Small intestine (tissue), 7 donors: ENCODE measurements around the gene CYP3A5. TPM values are rescaled to one million over a fixed set of nuclear protein-coding genes. Genes with fewer than 3 reads are reported as not detected.

ENCODE experiments used
- DNase-seq, 2 donors: peaks; one replicate each; pipeline versions ENCODE4 v3.0.0 to v3.0.0-alpha.2; 2013
- FAIRE-seq: peaks from 2 replicates; lab custom pipeline; 2012; peaks lifted over from hg19 to GRCh38; lab: Jason Lieb, UNC
- H3K27ac ChIP-seq, 3 donors: one replicate each; pipeline ENCODE4 v1.5.1; 2013; ENCODE audit warnings: low read length in 2 of 3, mild to moderate bottlenecking in 2 of 3, control low read depth in 1 of 3, inconsistent platforms in 1 of 3, low read depth in 1 of 3, moderate library complexity in 1 of 3
- H3K27me3 ChIP-seq, 3 donors: one replicate each; pipeline ENCODE4 v1.6.1; 2013; ENCODE audit warnings: low read length in 3 of 3, inconsistent platforms in 1 of 3; ENCODE audit not compliant: control insufficient read depth in 3 of 3, insufficient read depth in 3 of 3
- H3K36me3 ChIP-seq, 3 donors: one replicate each; pipeline ENCODE4 v1.6.1; 2013; ENCODE audit warnings: low read length in 3 of 3, inconsistent platforms in 1 of 3, low read depth in 1 of 3, mild to moderate bottlenecking in 1 of 3, moderate library complexity in 1 of 3; ENCODE audit not compliant: control insufficient read depth in 3 of 3, insufficient read depth in 2 of 3
- H3K4me1 ChIP-seq, 3 donors: one replicate each; pipeline ENCODE4 v1.6.1; 2013; ENCODE audit warnings: low read length in 2 of 3, inconsistent platforms in 1 of 3, low read depth in 1 of 3, mild to moderate bottlenecking in 1 of 3, moderate library complexity in 1 of 3; ENCODE audit not compliant: control insufficient read depth in 3 of 3, insufficient read depth in 2 of 3
- H3K4me3 ChIP-seq, 3 donors: one replicate each; pipeline ENCODE4 v1.5.1; 2013; ENCODE audit warnings: low read length in 3 of 3, control low read depth in 1 of 3, inconsistent platforms in 1 of 3, low read depth in 1 of 3, mild to moderate bottlenecking in 1 of 3, moderate library complexity in 1 of 3
- H3K9me3 ChIP-seq, 2 donors: one replicate each; pipeline ENCODE4 v1.6.1; 2013; ENCODE audit warnings: low read depth in 1 of 2, low read length in 1 of 2; ENCODE audit not compliant: control insufficient read depth in 2 of 2, insufficient read depth in 1 of 2
- WGBS, 3 donors: extraction: QIAGEN DNeasy Blood & Tissue Kit; methylation state at CpG; one replicate each; pipeline ENCODE4 v1.1.7; 2013; 5-methylcytosine and 5-hydroxymethylcytosine counted together
- polyA plus RNA-seq, 4 donors: library from polyadenylated mRNA; stranded (reverse) in 3 of 4; unstranded in 1 of 4; fragments of 200-250 nt in 3 of 4; fragments of 120-200 nt in 1 of 4; gene quantifications; one replicate each; pipeline versions ENCODE4 v1.2.1 to v1.2.3, GENCODE V29; 2013
- donor health status: healthy with polysubstance abuse.
- donor health status: control.
- donor health status: control.
- donor health status: Bipolar disorder and iron deficiency.
- donor health status: healthy.

The CYP3A5 gene
- polyA plus RNA-seq, 4 donors, result 63.7 to 1,093 (median 419) TPM

DNA sequence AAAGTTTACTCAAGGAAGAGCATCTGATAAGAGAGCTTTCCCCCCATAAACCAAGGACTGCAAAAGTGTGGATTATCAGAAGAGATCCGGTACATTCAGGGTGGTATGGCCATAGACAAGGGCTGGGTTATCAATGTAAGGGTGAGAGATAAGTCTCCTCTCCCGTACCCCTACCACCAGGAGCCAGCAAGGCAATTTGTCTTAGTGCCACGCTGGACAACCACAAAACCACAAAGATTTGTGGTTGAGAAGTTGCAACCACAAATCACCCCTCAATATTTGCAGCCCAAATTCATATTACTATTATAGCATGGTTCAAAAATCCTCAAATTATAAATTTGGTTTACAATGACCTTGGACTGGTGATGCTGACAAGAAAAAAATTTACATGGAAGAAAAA lies 65.3 kb downstream of the CYP3A5 start:
- H3K36me3 ChIP-seq, result peaks cover under 1 to 4% (median 3%) of the 10 kb centered on the region in 3 donors
- no peaks in the 10 kb centered on the region for H3K27me3 ChIP-seq
- H3K27ac ChIP-seq, result no peak overlapping the region
- DNase-seq (no peak), FAIRE-seq (no peak)
- H3K4me1 ChIP-seq, result peaks cover 0 to 8% (median 4%) of the 10 kb centered on the region in 3 donors
- WGBS, 3 donors, result 69 to 72% (median 69%) methylated on average over 3 of the region's 3 CpGs
- H3K4me3 ChIP-seq, result no peak overlapping the region
- H3K9me3 ChIP-seq, result no peaks in the 10 kb centered on the region

GRCh38 chr7:99607548-99607947 lies 72.2 kb downstream of the CYP3A5 start:
- H3K9me3 ChIP-seq, result no peaks in the 10 kb centered on the region
- no peaks in the 10 kb centered on the region for H3K36me3 ChIP-seq
- H3K4me3 ChIP-seq, result no peak overlapping the region
- no peaks in the 10 kb centered on the region for H3K4me1 ChIP-seq
- DNase-seq (no peak), FAIRE-seq (no peak)
- no peak overlapping the region for H3K27ac ChIP-seq
- 80 to 90% (median 87%) methylated on average over 9 of the region's 9 CpGs for WGBS, 3 donors
- H3K27me3 ChIP-seq, result no peaks in the 10 kb centered on the region

DNA sequence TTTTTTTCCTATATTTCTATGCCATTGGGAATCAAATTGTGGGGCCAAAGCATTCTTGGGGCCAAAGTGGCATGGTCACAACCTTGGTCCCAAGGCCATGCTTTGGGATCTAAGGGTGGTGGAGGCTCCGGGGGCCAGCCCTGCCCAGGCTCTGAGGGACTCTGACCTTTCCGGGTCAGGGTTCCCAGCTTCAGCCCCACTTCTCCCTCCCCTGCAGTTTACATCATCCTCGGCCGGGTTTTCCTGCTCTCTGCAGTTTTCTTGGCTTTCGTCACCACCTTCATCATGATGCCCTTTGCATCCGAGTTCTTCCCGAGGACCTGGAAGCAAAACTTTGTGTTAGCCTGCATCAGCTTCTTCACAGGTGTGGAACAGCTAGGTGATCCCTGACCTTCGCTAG lies 73.3 kb downstream of the CYP3A5 start:
- FAIRE-seq (no peak), DNase-seq (no peak)
- Histone ChIP-seq H3K27ac (no peak overlapping the region), H3K9me3 (no peaks in the 10 kb centered on the region), H3K36me3 (no peaks in the 10 kb centered on the region), H3K27me3 (no peaks in the 10 kb centered on the region), H3K4me1 (no peaks in the 10 kb centered on the region), H3K4me3 (no peak overlapping the region)
- 40 to 58% (median 45%) methylated on average over 8 of the region's 8 CpGs for WGBS, 3 donors

DNA sequence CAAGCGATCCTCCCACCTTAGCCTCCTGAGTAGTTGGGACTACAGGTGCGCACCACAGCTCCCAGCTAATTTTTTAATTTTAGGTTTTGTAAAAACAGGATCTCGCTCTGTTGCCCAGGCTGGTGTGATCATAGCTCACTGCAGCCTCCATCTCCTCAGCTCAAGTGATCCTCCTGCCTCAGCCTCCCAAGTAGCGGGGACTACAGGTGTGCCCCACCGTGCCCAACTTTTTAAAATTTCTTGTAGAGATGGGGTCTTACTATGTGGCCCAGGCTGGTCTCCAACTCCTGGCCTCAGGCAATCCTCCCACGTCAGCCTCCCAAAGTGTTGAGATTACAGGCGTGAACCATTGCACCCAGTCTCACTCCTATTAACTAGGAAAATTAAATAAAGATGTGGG lies 74.3 kb downstream of the CYP3A5 start:
- Histone ChIP-seq H3K4me1 (no peaks in the 10 kb centered on the region), H3K36me3 (no peaks in the 10 kb centered on the region), H3K9me3 (no peaks in the 10 kb centered on the region), H3K27me3 (no peaks in the 10 kb centered on the region), H3K4me3 (no peak overlapping the region), H3K27ac (no peak overlapping the region)
- 93 to 98% (median 94%) methylated on average over 7 of the region's 7 CpGs for WGBS, 3 donors
- DNase-seq, result no peak
- FAIRE-seq, result no peak

GRCh38 chr7:99601656-99602310 lies 78.0 kb downstream of the CYP3A5 start:
- WGBS, 3 donors, result 70 to 83% (median 77%) methylated on average over 7 of the region's 7 CpGs
- Histone ChIP-seq H3K27ac (no peak overlapping the region), H3K27me3 (peaks cover 0 to 3% (median 0%) of the 10 kb centered on the region in 3 donors), H3K9me3 (no peaks in the 10 kb centered on the region), H3K4me1 (no peaks in the 10 kb centered on the region), H3K4me3 (no peak overlapping the region), H3K36me3 (no peaks in the 10 kb centered on the region)
- FAIRE-seq (no peak), DNase-seq (no peak)

- Histone ChIP-seq H3K36me3 (no peaks in the 10 kb centered on the region), H3K9me3 (no peaks in the 10 kb centered on the region), H3K4me3 (no peak overlapping the region), H3K27me3 (peaks cover 0 to 3% (median 0%) of the 10 kb centered on the region in 3 donors), H3K27ac (no peak overlapping the region), H3K4me1 (no peaks in the 10 kb centered on the region)
- 52 to 75% (median 64%) methylated on average over 4 of the region's 4 CpGs for WGBS, 3 donors
- DNase-seq (no peak), FAIRE-seq (no peak)
Observed at GRCh38 chr7:99599836-99600235, 80.0 kb downstream of the CYP3A5 start.

Other genes starting within 250 kb of the CYP3A5 start
- 1 to 10 TPM; 2.7 to 4.8 (median 3.9) TPM for gene PTCD1, start 241.2 kb downstream of the CYP3A5 start, polyA plus RNA-seq
- 10 to 100 TPM; 24.4 to 28.3 (median 26.4) TPM for gene CPSF4, start 241.1 kb downstream of the CYP3A5 start, polyA plus RNA-seq
- gene ATP5MF, start 213.8 kb downstream of the CYP3A5 start, polyA plus RNA-seq, result 1,000 to 10,000 TPM in 3 of 4 donors, 100 to 1,000 TPM in 1; 363 to 3,068 (median 1,492) TPM
- 10 to 100 TPM in 3 of 4 donors, 1 to 10 TPM in 1; 9.7 to 48.1 (median 18.6) TPM for gene ZNF789, start 207.1 kb downstream of the CYP3A5 start, polyA plus RNA-seq
- gene ZNF394, start 179.7 kb downstream of the CYP3A5 start, polyA plus RNA-seq, result 10 to 100 TPM; 17.4 to 30.0 (median 23.6) TPM
- 1 to 10 TPM; 3.8 to 7.9 (median 4.4) TPM for gene ZKSCAN5, start 175.3 kb downstream of the CYP3A5 start, polyA plus RNA-seq
- gene FAM200A, start 127.9 kb downstream of the CYP3A5 start, polyA plus RNA-seq, result 10 to 100 TPM in 1 of 4 donors, 1 to 10 TPM in 3; 2.2 to 10.6 (median 3.9) TPM
- 10 to 100 TPM; 33.7 to 73.7 (median 52.5) TPM for gene ZNF655, start 121.4 kb downstream of the CYP3A5 start, polyA plus RNA-seq
- gene TMEM225B, start 81.7 kb downstream of the CYP3A5 start, polyA plus RNA-seq, result under 1 TPM in 2 of 4 donors, not detected in 2; 0.45 to 0.93 TPM
- gene ZSCAN25, start 63.0 kb downstream of the CYP3A5 start, polyA plus RNA-seq, result 10 to 100 TPM in 1 of 4 donors, 1 to 10 TPM in 3; 4.5 to 14.4 (median 5.1) TPM
- gene CYP3A7, start 55.2 kb upstream of the CYP3A5 start, polyA plus RNA-seq, result 1 to 10 TPM in 3 of 4 donors, under 1 TPM in 1; 0.45 to 2.9 (median 1.3) TPM
- 100 to 1,000 TPM in 2 of 4 donors, 10 to 100 TPM in 2; 10.4 to 310 (median 97.5) TPM for gene CYP3A4, start 104.2 kb upstream of the CYP3A5 start, polyA plus RNA-seq
- under 1 TPM in 1 of 4 donors, not detected in 3; 0.15 TPM for gene CYP3A43, start 148.0 kb upstream of the CYP3A5 start, polyA plus RNA-seq
- under 1 TPM in 2 of 4 donors, not detected in 2; 0.09 TPM for gene OR2AE1, start 197.0 kb upstream of the CYP3A5 start, polyA plus RNA-seq
- 10 to 100 TPM; 18.8 to 36.3 (median 20.0) TPM for gene TRIM4, start 239.5 kb upstream of the CYP3A5 start, polyA plus RNA-seq
- under 1 TPM in 2 of 4 donors, not detected in 2; 0.22 to 0.33 TPM for gene GJC3, start 249.6 kb upstream of the CYP3A5 start, polyA plus RNA-seq